ENCODE results near the gene TMPRSS5. TPM values are rescaled to one million over a fixed set of nuclear protein-coding genes. Genes with fewer than 3 reads are reported as not detected.

The TMPRSS5 gene
- total and polyA plus RNA-seq, 2 of the 8 experiments (the other 6 are each of a cell fraction or from before 2014, with no cell fraction given), result 0.54 to 0.78 TPM

DNA sequence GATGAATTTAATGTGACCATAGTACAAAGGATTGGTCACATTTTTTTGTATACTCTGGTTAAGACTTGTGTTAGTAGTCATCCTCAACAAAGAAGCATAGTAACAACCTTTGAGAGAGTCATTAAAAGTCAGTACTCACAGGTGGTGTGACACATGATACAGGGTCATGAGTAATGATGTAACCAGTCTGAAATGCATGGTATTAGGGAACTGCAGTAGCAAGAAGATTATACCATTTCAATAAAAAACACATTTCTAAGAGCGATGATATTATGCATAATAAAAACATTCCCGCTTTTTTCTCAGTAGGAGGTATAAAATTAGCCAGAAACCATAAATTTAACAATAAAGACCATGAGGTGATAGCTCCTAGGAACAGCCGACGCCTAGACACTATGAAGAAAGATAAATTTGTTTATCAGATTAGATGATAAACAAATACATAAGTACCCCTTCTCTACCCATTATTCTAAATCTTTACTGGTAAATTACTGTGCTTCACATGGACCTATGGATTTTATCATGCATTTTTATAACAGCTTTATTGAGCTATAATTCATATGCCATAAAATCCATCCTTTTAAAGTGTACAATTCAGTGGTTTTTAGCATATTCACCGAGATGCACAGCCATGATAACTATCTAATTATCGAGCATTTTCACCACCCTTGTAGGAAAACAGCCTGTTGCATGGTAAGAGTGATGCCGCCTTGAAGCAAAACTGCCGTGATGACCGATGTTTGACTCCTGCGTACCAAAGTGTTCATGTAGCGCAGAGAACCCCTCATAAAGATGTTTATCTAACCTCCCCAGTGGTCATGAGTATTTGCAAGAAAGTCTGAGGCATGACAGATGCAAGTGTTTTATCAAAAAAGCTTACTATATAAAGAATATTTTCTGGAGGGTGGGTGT is 41.8 kb downstream of the TMPRSS5 start:
- DNase-seq (ENCODE audit: low read depth in 1 of 2, low spot score in 2 of 2) (no peak), FAIRE-seq (no peak)
- Histone ChIP-seq H2AFZ (ENCODE audit: low read length) (no peak overlapping the region), H3K36me3 (ENCODE audit: control insufficient read depth in 2 of 4, insufficient read depth in 4 of 4, low read length in 3 of 4) (no peaks in the 10 kb centered on the region), H4K8ac (ENCODE audit: extremely low read depth, insufficient read depth, low read length) (no peak overlapping the region), H4K20me1 (replicated peaks in 1 of 2; ENCODE audit: control insufficient read depth in 1 of 2, insufficient read depth in 2 of 2, low read length in 2 of 2) (no peaks in the 10 kb centered on the region), H3K4me3 (ENCODE audit: extremely low read depth in 1 of 4, insufficient read depth in 2 of 4, low read depth in 3 of 4, low read length in 4 of 4) (no peak overlapping the region), H3K56ac (replicated peaks; ENCODE audit: insufficient read length, low read depth, low read length) (no peak overlapping the region), H2BK15ac (ENCODE audit: low read length) (no peak overlapping the region), H3K9me3 (ENCODE audit: insufficient read depth in 2 of 2, low read depth in 1 of 2, low read length in 1 of 2) (0 out of 4 replicates have a peak, but pooled peaks cover 0 to 6% of the 10 kb centered on the region in 2 experiments), H3K27ac (ENCODE audit: low read depth, low read length) (no peak overlapping the region), H3K4ac (replicated peaks; ENCODE audit: insufficient read length, low read depth, low read length) (no peak overlapping the region), H3K79me2 (ENCODE audit: control insufficient read depth in 1 of 2, insufficient read depth in 2 of 2, low read length in 2 of 2) (no peaks in the 10 kb centered on the region), H3K23ac (ENCODE audit: insufficient read length) (no peak overlapping the region), H3K27me3 (replicated peaks in 1 of 4; ENCODE audit: control insufficient read depth in 3 of 4, extremely low read depth in 1 of 4, insufficient read depth in 3 of 4, low read length in 3 of 4) (no peaks in the 10 kb centered on the region), H3K79me1 (ENCODE audit: low read depth, low read length) (no peaks in the 10 kb centered on the region), H3K4me1 (replicated peaks in 1 of 4; ENCODE audit: control insufficient read depth in 3 of 4, insufficient read depth in 4 of 4, low read length in 3 of 4) (0 out of 7 replicates have a peak, but pooled peaks cover 0 to 3% (median 1%) of the 10 kb centered on the region in 4 experiments), H2AK5ac (ENCODE audit: low read depth, low read length) (no peak overlapping the region), H3K9ac (replicated peaks in 1 of 4; ENCODE audit: extremely low read depth in 1 of 4, low read depth in 3 of 4, low read length in 3 of 4) (no peak overlapping the region), H2BK12ac (ENCODE audit: low read depth, low read length) (no peak overlapping the region), H3K18ac (ENCODE audit: extremely low read depth, low read length) (no peak overlapping the region), H3K23me2 (ENCODE audit: low read depth, low read length) (no peaks in the 10 kb centered on the region), H4K5ac (ENCODE audit: insufficient read length, low read depth, low read length) (no peak overlapping the region), H4K91ac (replicated peaks; ENCODE audit: insufficient read length, low read length) (no peak overlapping the region), H3K14ac (ENCODE audit: insufficient read length) (no peak overlapping the region), H2BK5ac (ENCODE audit: low read depth, low read length) (no peak overlapping the region), H3K4me2 (ENCODE audit: insufficient read depth in 1 of 2, low read depth in 2 of 2, low read length in 2 of 2) (no peak overlapping the region), H2BK120ac (replicated peaks; ENCODE audit: low read depth, low read length) (no peak overlapping the region), H2BK20ac (ENCODE audit: low read length) (no peak overlapping the region)
- ChIA-PET CTCF (ENCODE audit: partially characterized antibody) (no interaction called here), POLR2A (ENCODE audit: partially characterized antibody) (interaction anchor here (0.7 kb wide), 1 partner anchor 20 kb away, joined by 4 read pairs; no protein-coding TSS in a partner anchor)
- TF ChIP-seq RFX5 (IDR thresholded peaks at IDR 0.05; ENCODE audit: borderline replicate concordance, low read depth, low read length) (no peak), SP2 (IDR thresholded peaks at IDR 0.05; ENCODE audit: low read length) (no peak), JUN (IDR thresholded peaks at IDR 0.05; ENCODE audit: low read depth, low read length) (no peak)
- 86% methylated on average over 11 of the region's 11 CpGs; no CpG with 5 or more reads in 1 of the 2 experiments for whole genome bisulfite sequencing, 2 experiments (ENCODE audit: extremely low coverage in 1 of 2, insufficient coverage in 1 of 2, insufficient read length in 1 of 2, insufficient replicate concordance in 2 of 2, low coverage in 1 of 2, low lambda C conversion rate in 2 of 2, missing lambda C conversion rate in 1 of 2)
